Measurements from ENCODE around the gene LYZL1.

- TF ChIP-seq, protein P1, sequence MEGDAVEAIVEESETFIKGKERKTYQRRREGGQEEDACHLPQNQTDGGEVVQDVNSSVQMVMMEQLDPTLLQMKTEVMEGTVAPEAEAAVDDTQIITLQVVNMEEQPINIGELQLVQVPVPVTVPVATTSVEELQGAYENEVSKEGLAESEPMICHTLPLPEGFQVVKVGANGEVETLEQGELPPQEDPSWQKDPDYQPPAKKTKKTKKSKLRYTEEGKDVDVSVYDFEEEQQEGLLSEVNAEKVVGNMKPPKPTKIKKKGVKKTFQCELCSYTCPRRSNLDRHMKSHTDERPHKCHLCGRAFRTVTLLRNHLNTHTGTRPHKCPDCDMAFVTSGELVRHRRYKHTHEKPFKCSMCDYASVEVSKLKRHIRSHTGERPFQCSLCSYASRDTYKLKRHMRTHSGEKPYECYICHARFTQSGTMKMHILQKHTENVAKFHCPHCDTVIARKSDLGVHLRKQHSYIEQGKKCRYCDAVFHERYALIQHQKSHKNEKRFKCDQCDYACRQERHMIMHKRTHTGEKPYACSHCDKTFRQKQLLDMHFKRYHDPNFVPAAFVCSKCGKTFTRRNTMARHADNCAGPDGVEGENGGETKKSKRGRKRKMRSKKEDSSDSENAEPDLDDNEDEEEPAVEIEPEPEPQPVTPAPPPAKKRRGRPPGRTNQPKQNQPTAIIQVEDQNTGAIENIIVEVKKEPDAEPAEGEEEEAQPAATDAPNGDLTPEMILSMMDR (IDR thresholded peaks at IDR 0.05; ENCODE audit: low read length), result no peak
- TF ChIP-seq EZH2 (IDR thresholded peaks at IDR 0.05; ENCODE audit: borderline replicate concordance, low read length), result no peak
Measured at GRCh38 chr10:29327746-29328102, 38.9 kb downstream of the LYZL1 start.
